HG02870 (cell line): ENCODE measurements around the gene ACTL9.

Experiments
- ATAC-seq: cut with Tn5 transposase; IDR thresholded peaks from one replicate; pipeline ENCODE4 v1.9.1; 2021; ENCODE audit warnings: mild to moderate bottlenecking, moderate library complexity; ENCODE audit not compliant: unreplicated experiment

The ACTL9 gene

GRCh38 chr19:8688930-8689329, 9.7 kb downstream of the ACTL9 start:
- no peak for ATAC-seq

- ATAC-seq: no peak
Observed at GRCh38 chr19:8686549-8686948, 12.0 kb downstream of the ACTL9 start.

GRCh38 chr19:8684001-8684902, 14.3 kb downstream of the ACTL9 start:
- ATAC-seq: no peak

- ATAC-seq: no peak
Observed at GRCh38 chr19:8682931-8683330, 15.7 kb downstream of the ACTL9 start.

- no peak for ATAC-seq
Observed at GRCh38 chr19:8682472-8682871, 16.1 kb downstream of the ACTL9 start.

- no peak for ATAC-seq
Observed at GRCh38 chr19:8681345-8682029, 17.1 kb downstream of the ACTL9 start.

GRCh38 chr19:8680676-8681344, 17.8 kb downstream of the ACTL9 start:
- no peak for ATAC-seq

GRCh38 chr19:8678244-8678807, 20.3 kb downstream of the ACTL9 start:
- ATAC-seq: no peak

GRCh38 chr19:8675066-8675465, 23.5 kb downstream of the ACTL9 start:
- no peak for ATAC-seq

GRCh38 chr19:8673276-8673891, 25.2 kb downstream of the ACTL9 start:
- no peak for ATAC-seq

GRCh38 chr19:8666814-8667405, 31.7 kb downstream of the ACTL9 start:
- ATAC-seq: no peak

- ATAC-seq: no peak
Observed at GRCh38 chr19:8665468-8666213, 33.0 kb downstream of the ACTL9 start.

- no peak for ATAC-seq
Observed at GRCh38 chr19:8664671-8665057, 33.9 kb downstream of the ACTL9 start.

- no peak for ATAC-seq
Observed at GRCh38 chr19:8663920-8664670, 34.5 kb downstream of the ACTL9 start.

GRCh38 chr19:8662263-8662662, 36.3 kb downstream of the ACTL9 start:
- ATAC-seq: no peak

GRCh38 chr19:8659905-8660304, 38.7 kb downstream of the ACTL9 start:
- no peak for ATAC-seq

GRCh38 chr19:8657869-8658268, 40.7 kb downstream of the ACTL9 start:
- ATAC-seq: no peak

GRCh38 chr19:8655340-8655709, 43.3 kb downstream of the ACTL9 start:
- no peak for ATAC-seq
